H1 (cell line): ENCODE measurements around the gene ZNF91. TPM values are rescaled to one million over a fixed set of nuclear protein-coding genes. Genes with fewer than 3 reads are reported as not detected.

Experiments
- CTCF ChIA-PET: fragments of 300-600 bp; sonication (Branson Sonifier 250); formaldehyde crosslinking; loops from one replicate; lab custom pipeline; 2021; ENCODE audit not compliant: partially characterized antibody; lab: Charles Lee
- POLR2A ChIA-PET: fragments of 300-600 bp; sonication (Branson Sonifier 250); formaldehyde crosslinking; loops from one replicate; lab custom pipeline; 2021; ENCODE audit warnings: inconsistent platforms; ENCODE audit not compliant: partially characterized antibody; lab: Charles Lee
- DNase-seq, 2 experiments: peaks; one replicate each; pipeline versions ENCODE4 v3.0.0 to v3.0.0-alpha.2; 2010 to 2022; ENCODE audit warnings: low spot score in 2 of 2, low read depth in 1 of 2, mixed read lengths in 1 of 2
- FAIRE-seq: peaks from 2 replicates; lab custom pipeline; 2011; peaks lifted over from hg19 to GRCh38; lab: Jason Lieb, UNC
- H2AFZ ChIP-seq: 2 replicates; pipeline ENCODE4 v1.8.1; 2012; ENCODE audit warnings: low read length, inconsistent platforms
- H2AK5ac ChIP-seq: 2 replicates; pipeline ENCODE4 v1.6.1; 2013; ENCODE audit warnings: low read depth, low read length
- H2BK120ac ChIP-seq: replicated peaks from 2 replicates; pipeline ENCODE3; 2013; ENCODE audit warnings: low read depth, low read length, inconsistent platforms
- H2BK12ac ChIP-seq: 2 replicates; pipeline ENCODE4 v1.6.1; 2013; ENCODE audit warnings: low read depth, low read length
- H2BK15ac ChIP-seq: 2 replicates; pipeline ENCODE4 v1.6.1; 2013; ENCODE audit warnings: low read length
- H2BK20ac ChIP-seq: 2 replicates; pipeline ENCODE4 v1.6.1; 2013; ENCODE audit warnings: low read length
- H2BK5ac ChIP-seq: 2 replicates; pipeline ENCODE4 v1.6.1; 2013; ENCODE audit warnings: low read depth, low read length
- H3K14ac ChIP-seq: 2 replicates; pipeline ENCODE4 v1.6.1; 2013; ENCODE audit warnings: inconsistent platforms; ENCODE audit not compliant: insufficient read length
- H3K18ac ChIP-seq: 2 replicates; pipeline ENCODE4 v1.6.1; 2013; ENCODE audit warnings: low read length; ENCODE audit errors: extremely low read depth
- H3K23ac ChIP-seq: 2 replicates; pipeline ENCODE4 v1.6.1; 2013; ENCODE audit warnings: inconsistent platforms; ENCODE audit not compliant: insufficient read length
- H3K23me2 ChIP-seq: 2 replicates; pipeline ENCODE4 v1.6.1; 2013; ENCODE audit warnings: low read depth, low read length
- H3K27ac ChIP-seq: 2 replicates; pipeline ENCODE4 v1.6.1; 2011; ENCODE audit warnings: low read depth, low read length, inconsistent platforms
- H3K27me3 ChIP-seq, 4 experiments: replicated peaks in 1 of 4; 1 replicate in 1 of 4; 2 replicates in 3 of 4; pipeline versions ENCODE4 v1.6.1 to v1.8.1; 2011 to 2013; ENCODE audit warnings: low read length in 3 of 4, mild to moderate bottlenecking in 3 of 4, inconsistent platforms in 2 of 4, mixed read lengths in 2 of 4, moderate library complexity in 1 of 4; ENCODE audit not compliant: control insufficient read depth in 3 of 4, insufficient read depth in 3 of 4; ENCODE audit errors: extremely low read depth in 1 of 4
- H3K36me3 ChIP-seq, 4 experiments: 2 replicates each; pipeline versions ENCODE4 v1.6.1 to v1.8.1; 2011 to 2013; ENCODE audit warnings: mild to moderate bottlenecking in 4 of 4, low read length in 3 of 4, moderate library complexity in 2 of 4, control low read depth in 1 of 4, inconsistent platforms in 1 of 4; ENCODE audit not compliant: insufficient read depth in 4 of 4, control insufficient read depth in 2 of 4
- H3K4ac ChIP-seq: replicated peaks from 2 replicates; pipeline ENCODE3; 2013; ENCODE audit warnings: low read length, low read depth, mixed read lengths, inconsistent platforms; ENCODE audit not compliant: insufficient read length
- H3K4me1 ChIP-seq, 4 experiments: replicated peaks in 1 of 4; 1 replicate in 1 of 4; 2 replicates in 3 of 4; pipeline versions ENCODE4 v1.6.1 to v1.8.1; 2011 to 2013; ENCODE audit warnings: low read length in 3 of 4, inconsistent platforms in 2 of 4, mixed read lengths in 1 of 4; ENCODE audit not compliant: insufficient read depth in 4 of 4, control insufficient read depth in 3 of 4
- H3K4me2 ChIP-seq, 2 experiments: 2 replicates each; pipeline versions ENCODE4 v1.6.1 to v1.8.1; 2011 to 2013; ENCODE audit warnings: low read depth in 2 of 2, low read length in 2 of 2, control low read depth in 1 of 2, inconsistent platforms in 1 of 2, mild to moderate bottlenecking in 1 of 2; ENCODE audit not compliant: insufficient read depth in 1 of 2
- H3K4me3 ChIP-seq, 4 experiments: fragments of 200-600, 300-600 bp in 1 of 4; sonication (generic), shearing (Covaris generic), sonication (Bioruptor Twin) in 1 of 4; 2 replicates each; pipeline versions ENCODE4 v1.5.1 to v1.8.1; 2011 to 2016; ENCODE audit warnings: low read length in 4 of 4, low read depth in 3 of 4, control low read depth in 2 of 4, inconsistent platforms in 2 of 4, mild to moderate bottlenecking in 2 of 4, mixed read lengths in 1 of 4, moderate library complexity in 1 of 4; ENCODE audit not compliant: insufficient read depth in 2 of 4; ENCODE audit errors: extremely low read depth in 1 of 4
- H3K56ac ChIP-seq: replicated peaks from 2 replicates; pipeline ENCODE3; 2013; ENCODE audit warnings: low read depth, mild to moderate bottlenecking, mixed read lengths, low read length, inconsistent platforms; ENCODE audit not compliant: insufficient read length
- H3K79me1 ChIP-seq: 2 replicates; pipeline ENCODE4 v1.6.1; 2013; ENCODE audit warnings: low read depth, low read length, control low read depth
- H3K79me2 ChIP-seq, 2 experiments: 2 replicates each; pipeline versions ENCODE4 v1.6.1 to v1.8.1; 2012 to 2013; ENCODE audit warnings: low read length in 2 of 2, mild to moderate bottlenecking in 2 of 2, inconsistent platforms in 1 of 2; ENCODE audit not compliant: insufficient read depth in 2 of 2, control insufficient read depth in 1 of 2
- H3K9ac ChIP-seq, 4 experiments: replicated peaks in 1 of 4; 1 replicate in 1 of 4; 2 replicates in 3 of 4; pipeline versions ENCODE4 v1.6.1 to v1.8.1; 2011 to 2013; ENCODE audit warnings: low read depth in 3 of 4, low read length in 3 of 4, control low read depth in 2 of 4, mild to moderate bottlenecking in 2 of 4, moderate library complexity in 2 of 4, inconsistent platforms in 1 of 4; ENCODE audit errors: extremely low read depth in 1 of 4
- H3K9me3 ChIP-seq, 2 experiments: 2 replicates each; pipeline versions ENCODE4 v1.6.1 to v1.8.1; 2012 to 2013; ENCODE audit warnings: mild to moderate bottlenecking in 2 of 2, moderate library complexity in 2 of 2, control low read depth in 1 of 2, inconsistent platforms in 1 of 2, low read depth in 1 of 2, low read length in 1 of 2, mixed read lengths in 1 of 2; ENCODE audit not compliant: insufficient read depth in 2 of 2
- H4K20me1 ChIP-seq, 2 experiments: replicated peaks in 1 of 2; 2 replicates each; pipeline versions ENCODE3 to v1.8.1; 2011 to 2013; ENCODE audit warnings: inconsistent platforms in 2 of 2, low read length in 2 of 2, mild to moderate bottlenecking in 1 of 2; ENCODE audit not compliant: insufficient read depth in 2 of 2, control insufficient read depth in 1 of 2
- H4K5ac ChIP-seq: 2 replicates; pipeline ENCODE4 v1.6.1; 2013; ENCODE audit warnings: low read length, low read depth, mixed read lengths, inconsistent platforms; ENCODE audit not compliant: insufficient read length
- H4K8ac ChIP-seq: 2 replicates; pipeline ENCODE4 v1.8.0; 2013; ENCODE audit warnings: mild to moderate bottlenecking, moderate library complexity, low read length, inconsistent platforms; ENCODE audit not compliant: insufficient read depth; ENCODE audit errors: extremely low read depth
- H4K91ac ChIP-seq: replicated peaks from 2 replicates; pipeline ENCODE3; 2013; ENCODE audit warnings: low read length, mixed read lengths, inconsistent platforms; ENCODE audit not compliant: insufficient read length
- WGBS, 2 experiments: shearing (Covaris generic) in 1 of 2; methylation state at CpG; one replicate each; pipeline versions ENCODE4 v1.1.6 to v1.1.7; 2013 to 2015; ENCODE audit warnings: low lambda C conversion rate in 2 of 2, mixed read lengths in 2 of 2, inconsistent platforms in 1 of 2, low coverage in 1 of 2, missing lambda C conversion rate in 1 of 2; ENCODE audit not compliant: insufficient replicate concordance in 2 of 2, insufficient coverage in 1 of 2, insufficient read length in 1 of 2; ENCODE audit errors: extremely low coverage in 1 of 2, missing lambda C conversion rate in 1 of 2; 5-methylcytosine and 5-hydroxymethylcytosine counted together
- polyA plus RNA-seq, 7 experiments: library from polyadenylated mRNA; depleted of rRNA in 3 of 7; stranded (reverse) in 5 of 7; unstranded in 2 of 7; fragments of >200 nt in 5 of 7; fragments of 200-250 nt in 2 of 7; gene quantifications; 1 replicate in 5 of 7; 2 replicates in 1 of 7; 4 replicates in 1 of 7; pipeline versions ENCODE4 v1.2.1 to v1.2.3, GENCODE V29; 2011 to 2013; ENCODE audit warnings: missing spikeins in 2 of 7, mixed read lengths in 2 of 7
- total RNA-seq: library from RNA; stranded (reverse); fragmentation: NEBNext Ultra II Directional; extraction: Animal tissue kit (Norgen Biotek cat#: 25700); gene quantifications from 2 replicates; pipeline ENCODE4 v1.2.1, GENCODE V29; 2021

The ZNF91 gene
- total and polyA plus RNA-seq, 2 of the 8 experiments (the other 6 are each of a cell fraction or from before 2014, with no cell fraction given), result 16.5 to 35.1 TPM

GRCh38 chr19:23402388-23402787 lies 7.1 kb upstream of the ZNF91 start:
- FAIRE-seq (no peak), DNase-seq (no peak)
- Histone ChIP-seq H3K79me1 (peaks cover 6% of the 10 kb centered on the region; the same call in 1 of the 2 replicates), H3K23ac (no peak overlapping the region), H4K8ac (no peak overlapping the region), H3K27ac (no peak overlapping the region), H3K9ac (no peak overlapping the region), H2BK12ac (no peak overlapping the region), H2BK15ac (no peak overlapping the region), H3K27me3 (no peaks in the 10 kb centered on the region), H3K18ac (no peak overlapping the region), H2BK5ac (no peak overlapping the region), H4K20me1 (peaks cover 1 to 4% of the 10 kb centered on the region in 2 experiments), H2AK5ac (no peak overlapping the region), H3K79me2 (peaks cover 0 to 26% of the 10 kb centered on the region in 2 experiments; a peak in 2 of 4 replicates), H2AFZ (no peak overlapping the region), H3K9me3 (no peaks in the 10 kb centered on the region), H4K5ac (no peak overlapping the region), H3K4ac (no peak overlapping the region), H2BK20ac (no peak overlapping the region), H3K14ac (no peak overlapping the region), H4K91ac (no peak overlapping the region), H3K4me1 (no peaks in the 10 kb centered on the region), H3K56ac (no peak overlapping the region), H3K4me3 (no peak overlapping the region), H3K4me2 (no peak overlapping the region), H3K36me3 (peaks cover 8 to 59% (median 44%) of the 10 kb centered on the region in 4 experiments), H3K23me2 (no peaks in the 10 kb centered on the region), H2BK120ac (no peak overlapping the region)
- CTCF ChIA-PET, result no interaction called here
- POLR2A ChIA-PET, result no interaction called here
- WGBS, 2 experiments, result 93% methylated on average over 2 of the region's 2 CpGs; no CpG with 5 or more reads in 1 of the 2 experiments
